NCI-H510A treated with DMSO at 0.1 percent for 48 hours (cell line): Measurements from ENCODE around the gene RAB36.

Experiments
- DNase-seq: peaks from one replicate; lab custom pipeline; 2025; lab: John Stamatoyannopoulos, UW

The RAB36 gene

DNA sequence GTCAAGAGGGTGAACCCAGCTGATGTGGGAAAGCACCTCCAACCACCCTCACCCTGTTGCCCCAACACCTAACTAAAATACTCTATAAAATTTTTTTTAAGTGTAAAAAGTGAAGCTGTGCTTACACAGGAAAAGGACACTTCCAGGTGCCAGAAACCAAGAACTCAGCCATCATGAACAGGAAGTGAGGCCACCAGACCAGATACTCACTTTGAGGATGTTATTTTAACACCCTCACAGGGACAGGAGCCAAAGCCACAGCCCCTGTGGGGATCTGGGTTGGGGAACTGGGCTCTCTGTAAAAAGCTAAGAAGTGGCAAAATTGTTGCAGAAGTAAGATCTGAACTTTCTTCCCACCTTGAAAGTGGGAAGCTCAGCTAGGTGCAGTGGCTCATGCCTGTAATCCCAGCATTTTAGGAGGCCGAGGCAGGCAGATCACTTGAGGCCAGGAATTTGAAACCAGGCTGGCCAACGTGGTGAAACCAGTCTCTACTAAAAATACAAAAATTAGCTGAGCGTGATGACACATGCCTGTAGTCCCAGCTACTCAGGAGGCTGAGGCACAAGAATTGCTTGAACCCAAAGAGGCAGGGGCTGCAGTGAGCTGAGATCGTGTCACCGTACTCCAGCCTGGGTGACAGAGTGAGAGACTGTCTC is 7.2 kb upstream of the RAB36 start:
- DNase-seq = no peak

DNA sequence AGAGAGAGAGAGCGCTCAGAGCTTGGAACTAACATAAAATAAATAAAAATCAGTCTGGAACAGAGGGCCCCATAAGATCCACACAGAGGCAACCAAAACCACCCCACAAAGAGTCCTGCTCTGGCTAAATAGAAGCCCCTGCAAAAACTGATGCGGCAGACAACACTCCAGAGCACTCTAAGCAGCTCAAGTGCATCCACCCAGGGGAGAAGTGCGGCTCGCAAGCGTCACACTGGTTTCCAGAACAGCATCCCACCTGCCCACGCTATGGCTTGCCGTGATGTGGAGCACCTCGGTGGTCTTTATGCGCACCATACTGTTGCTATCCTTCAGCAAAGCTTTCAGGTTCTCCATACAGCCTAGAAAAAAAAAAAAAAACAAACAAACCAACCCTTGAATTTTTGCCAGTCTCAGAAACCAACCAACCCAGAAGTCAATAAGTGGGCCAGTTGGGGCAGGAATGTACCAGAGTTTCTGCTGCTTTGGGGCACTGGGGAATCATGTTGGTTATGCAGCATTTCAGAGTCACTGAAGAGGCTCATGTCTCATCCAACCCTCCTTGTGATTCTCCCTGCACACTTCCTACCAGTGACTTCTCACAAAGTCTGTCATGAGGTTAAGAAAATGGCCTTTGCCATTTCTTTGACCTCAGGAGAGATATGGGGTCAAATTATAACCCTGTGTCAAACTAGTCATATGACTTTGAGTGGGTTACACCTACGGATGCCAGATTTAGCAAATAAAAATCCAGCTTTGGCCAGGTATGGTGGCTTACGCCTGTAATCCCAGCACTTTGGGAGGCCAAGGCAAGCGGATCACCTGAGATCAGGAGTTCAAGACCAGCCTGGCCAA is 6.5 kb upstream of the RAB36 start:
- no peak for DNase-seq

DNA sequence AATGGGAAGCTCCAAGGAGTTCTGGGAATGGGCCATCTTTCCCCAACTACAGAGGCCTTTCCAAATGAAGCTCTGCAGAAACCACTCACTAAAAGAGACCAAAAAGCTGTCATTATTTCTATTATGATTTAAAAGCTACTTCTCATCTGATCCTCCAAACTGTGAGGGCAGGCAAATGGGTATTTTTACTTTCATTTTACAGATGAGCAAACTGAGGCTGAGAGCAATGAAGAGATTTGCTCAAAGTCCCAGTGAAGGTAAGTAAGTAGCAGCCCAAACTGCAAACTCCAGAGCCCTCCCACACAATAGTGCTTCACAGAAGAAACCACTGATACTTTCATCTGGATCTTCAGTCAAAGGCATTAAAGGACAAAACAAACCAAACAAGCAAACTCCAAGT is 4.9 kb upstream of the RAB36 start:
- no peak for DNase-seq

DNA sequence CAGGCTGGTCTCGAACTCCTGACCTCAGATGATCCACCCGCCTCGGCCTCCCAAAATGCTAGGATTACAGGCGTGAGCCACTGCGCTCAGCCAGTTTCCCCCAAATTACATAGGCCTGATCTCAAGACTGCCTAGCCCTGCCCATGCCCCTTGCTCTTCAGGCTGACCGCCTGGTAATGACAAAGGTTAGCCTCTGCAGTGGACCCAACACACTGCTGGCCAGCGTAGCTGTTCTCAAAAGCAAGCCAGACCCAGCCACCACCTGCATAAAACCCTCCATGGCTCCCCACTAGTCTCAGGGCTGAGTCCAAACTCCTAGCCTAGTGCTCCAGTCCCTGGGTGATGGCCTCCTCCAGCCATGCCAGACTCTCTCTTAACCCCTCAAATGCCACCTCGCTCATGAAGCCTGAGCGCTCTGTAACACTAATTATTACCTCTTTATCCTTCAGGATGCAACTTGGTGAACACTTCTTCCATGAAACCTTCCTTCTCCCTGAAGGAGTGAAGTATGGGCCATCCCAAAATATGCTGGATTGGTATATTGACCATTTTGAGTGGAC is 2.7 kb upstream of the RAB36 start:
- DNase-seq = no peak

DNA sequence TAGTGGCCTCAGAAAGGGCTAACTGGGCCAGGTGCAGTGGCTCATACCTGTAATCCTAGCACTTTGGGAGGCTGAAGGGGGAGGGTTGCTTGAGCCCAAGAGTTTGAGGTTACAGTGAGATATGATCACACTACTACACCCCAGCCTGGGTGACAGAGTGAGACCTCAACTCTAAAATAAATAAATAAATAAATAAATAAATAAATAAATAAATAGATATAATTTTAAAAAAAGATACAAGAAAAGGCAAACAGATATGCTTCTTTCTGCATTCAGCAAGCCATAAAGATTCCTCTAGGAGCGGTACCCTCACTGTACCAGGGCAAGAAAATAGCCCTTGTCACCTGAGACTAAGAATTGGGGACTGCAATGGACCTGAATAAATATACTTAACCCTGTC is 2.2 kb upstream of the RAB36 start:
- DNase-seq = no peak

DNA sequence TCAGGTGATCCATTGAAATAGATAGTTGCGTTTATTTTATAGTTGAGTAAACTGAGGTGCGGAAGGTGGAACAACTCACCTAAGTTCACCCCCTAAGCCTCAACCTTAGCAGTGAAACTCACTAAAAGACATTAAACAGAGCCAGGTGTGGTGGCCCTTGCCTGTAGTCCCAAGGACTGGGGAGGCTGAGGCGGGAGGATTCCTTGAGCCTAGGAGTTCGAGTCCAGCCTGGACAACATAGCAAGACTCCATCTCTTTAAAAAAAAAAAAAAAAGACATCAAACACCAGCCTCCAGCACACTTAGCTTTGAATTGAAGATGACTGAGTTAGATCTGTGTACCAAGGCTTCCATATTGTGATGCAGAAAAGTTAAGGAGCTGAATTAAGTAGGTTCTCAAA is 845 bp upstream of the RAB36 start:
- no peak for DNase-seq

DNA sequence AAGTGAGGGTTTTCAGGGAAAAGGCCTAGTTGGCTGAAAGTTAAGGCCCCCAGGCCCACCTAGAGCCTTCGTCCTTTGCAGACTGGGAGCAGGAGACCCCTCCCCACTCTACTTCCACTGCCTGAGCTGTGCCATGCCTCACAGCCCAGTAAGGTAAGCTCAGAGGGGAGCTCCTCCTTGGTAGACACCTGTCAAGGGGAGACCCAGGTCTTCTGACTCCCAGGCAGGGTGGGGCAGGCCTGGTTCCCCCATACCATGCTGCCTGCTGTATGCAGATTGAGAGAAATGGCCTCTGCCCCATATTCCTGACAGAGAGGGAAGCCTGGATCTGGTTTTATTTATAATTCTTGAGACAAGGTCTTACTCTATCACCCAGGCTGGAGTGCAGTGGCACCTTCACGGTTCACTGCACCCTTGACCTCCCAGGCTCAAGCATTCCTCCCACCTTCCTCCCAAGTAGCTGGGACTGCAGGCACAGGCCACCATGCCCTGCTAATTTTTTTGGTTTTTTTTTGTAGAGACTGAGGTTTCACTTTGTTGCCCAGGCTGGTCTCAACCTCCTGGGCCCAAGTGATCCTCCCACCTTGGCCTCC is 697 bp downstream of the RAB36 start:
- no peak for DNase-seq

DNA sequence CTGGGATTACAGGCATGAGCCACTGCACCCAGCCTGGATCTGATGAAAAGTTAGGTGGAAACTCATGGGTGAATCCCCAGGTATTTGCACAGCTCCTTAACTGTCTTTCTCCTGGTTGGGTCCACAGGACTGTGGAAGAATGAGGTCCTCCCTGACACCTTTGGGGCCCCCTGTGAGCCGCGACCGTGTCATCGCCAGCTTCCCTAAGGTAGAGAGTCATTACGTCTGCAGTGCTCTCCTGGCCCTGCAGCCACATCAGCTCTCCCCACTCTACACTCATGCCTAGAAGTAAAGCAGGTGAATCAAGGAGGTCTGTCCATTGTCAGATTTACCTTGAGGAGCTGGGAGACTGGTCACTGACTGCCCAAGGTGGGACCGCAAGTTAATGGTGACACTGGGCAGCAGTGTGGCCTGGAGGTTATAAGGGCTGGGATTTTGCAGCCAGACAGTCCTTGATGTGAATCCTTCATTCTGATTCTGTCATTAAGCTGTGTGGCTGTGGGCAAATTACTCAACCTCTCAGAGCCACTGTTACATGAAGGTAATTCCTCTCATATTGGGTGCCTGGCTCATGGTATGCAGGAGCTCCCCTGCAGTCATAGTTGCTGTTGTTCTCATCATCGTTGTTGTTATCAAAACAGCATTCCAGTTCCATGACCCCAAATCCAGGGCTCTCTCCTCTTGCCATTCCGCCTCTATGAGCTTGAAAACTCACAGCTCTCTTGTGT is 1.4 kb downstream of the RAB36 start:
- DNase-seq = no peak

DNA sequence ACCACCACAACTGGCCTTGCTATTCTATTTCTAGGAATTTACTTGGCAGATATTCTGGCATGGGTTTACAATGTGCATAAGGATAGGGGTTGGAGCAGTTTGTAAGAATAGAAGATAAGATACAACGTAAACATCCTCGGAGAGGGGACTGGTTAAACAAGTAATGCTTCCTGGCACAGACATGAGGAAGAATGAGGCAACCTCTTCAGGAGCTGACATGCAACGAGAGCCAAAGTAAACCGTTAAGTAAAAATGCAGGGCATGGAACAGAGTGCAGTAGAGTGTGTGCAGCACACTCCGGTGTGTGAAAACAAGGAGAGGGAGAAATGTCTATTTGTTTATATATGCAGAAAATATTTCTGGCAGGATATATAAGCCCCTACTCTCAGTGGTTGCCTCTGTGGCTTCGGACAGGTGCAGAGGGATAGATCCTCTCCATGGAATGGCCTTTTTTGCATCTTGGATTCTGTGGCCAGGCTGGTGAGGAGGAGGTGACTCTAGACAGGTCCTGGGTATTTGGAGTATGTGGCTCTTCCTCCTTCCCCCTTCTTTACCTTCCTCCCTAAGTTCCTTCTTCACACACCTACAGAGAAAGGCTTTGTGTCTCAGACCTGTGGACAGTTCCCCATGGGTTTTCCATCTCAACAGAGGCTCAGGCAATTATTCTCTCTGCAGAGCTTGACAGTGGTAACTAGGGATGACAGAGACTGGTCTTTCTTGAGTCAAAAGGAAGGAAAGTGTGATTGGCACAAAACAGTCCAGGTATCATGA is 2.5 kb downstream of the RAB36 start:
- peak; percentile 64 for DNase-seq

DNA sequence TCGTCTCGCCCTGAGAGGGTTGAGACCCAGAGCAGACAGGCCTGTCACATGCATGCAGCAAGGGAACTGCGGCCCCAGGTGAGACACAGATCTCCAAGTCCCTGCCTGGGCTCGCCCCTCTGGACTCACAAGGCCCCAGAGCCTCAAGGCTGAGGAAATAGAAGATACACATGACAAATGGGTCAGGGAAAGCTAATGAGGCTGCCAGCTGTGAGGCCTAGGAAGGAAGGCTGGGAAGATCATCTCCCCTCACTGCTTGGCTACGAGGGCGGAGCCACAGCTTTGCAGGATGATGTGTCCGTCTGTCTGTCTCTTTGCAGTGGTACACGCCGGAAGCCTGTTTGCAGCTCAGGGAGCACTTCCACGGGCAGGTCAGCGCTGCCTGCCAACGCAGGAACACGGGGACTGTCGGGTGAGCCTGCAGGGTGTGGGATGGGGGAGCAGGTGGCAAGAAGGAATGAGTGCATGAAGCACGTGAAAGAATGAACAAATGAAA is 4.5 kb downstream of the RAB36 start:
- DNase-seq = no peak

DNA sequence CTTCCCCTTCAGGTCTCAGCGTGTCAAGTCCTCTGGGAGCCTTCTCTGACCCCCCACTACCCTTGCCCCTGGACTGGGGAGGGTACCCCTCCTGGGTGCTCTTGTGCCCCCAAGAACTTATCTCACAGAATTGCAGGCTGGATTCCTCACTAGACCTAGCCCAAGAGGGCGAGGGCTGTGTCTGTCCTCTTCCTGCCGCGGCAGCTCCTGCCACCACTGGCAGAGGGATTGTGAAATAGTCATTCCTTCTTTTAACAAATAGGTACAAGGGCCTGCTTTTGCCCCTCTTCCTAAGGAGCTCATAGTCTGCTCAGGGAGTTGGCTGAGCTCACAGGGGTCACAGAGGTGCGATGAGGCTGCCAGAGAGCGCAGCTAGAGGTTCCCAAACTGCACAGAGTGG is 5.5 kb downstream of the RAB36 start:
- DNase-seq = no peak

DNA sequence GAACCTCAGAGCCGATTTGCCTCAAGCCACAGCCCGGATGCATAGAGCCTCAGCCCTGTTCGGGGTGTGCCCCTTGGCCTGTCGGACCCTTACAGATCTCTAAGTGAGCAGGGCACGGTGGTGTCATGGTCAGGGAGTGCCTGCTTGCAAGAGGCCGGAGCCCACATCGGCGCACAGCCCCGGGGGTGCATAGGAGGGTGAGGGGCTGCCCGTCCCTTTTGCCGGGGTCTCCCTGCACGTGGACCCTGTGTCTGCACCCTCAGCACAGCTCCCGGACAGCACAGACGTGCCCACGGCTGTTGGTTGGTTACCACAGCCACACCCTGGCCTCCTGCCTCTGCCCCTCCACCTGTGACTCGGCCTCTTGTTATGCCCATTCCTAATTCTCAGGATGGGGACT is 6.5 kb downstream of the RAB36 start:
- no peak for DNase-seq

DNA sequence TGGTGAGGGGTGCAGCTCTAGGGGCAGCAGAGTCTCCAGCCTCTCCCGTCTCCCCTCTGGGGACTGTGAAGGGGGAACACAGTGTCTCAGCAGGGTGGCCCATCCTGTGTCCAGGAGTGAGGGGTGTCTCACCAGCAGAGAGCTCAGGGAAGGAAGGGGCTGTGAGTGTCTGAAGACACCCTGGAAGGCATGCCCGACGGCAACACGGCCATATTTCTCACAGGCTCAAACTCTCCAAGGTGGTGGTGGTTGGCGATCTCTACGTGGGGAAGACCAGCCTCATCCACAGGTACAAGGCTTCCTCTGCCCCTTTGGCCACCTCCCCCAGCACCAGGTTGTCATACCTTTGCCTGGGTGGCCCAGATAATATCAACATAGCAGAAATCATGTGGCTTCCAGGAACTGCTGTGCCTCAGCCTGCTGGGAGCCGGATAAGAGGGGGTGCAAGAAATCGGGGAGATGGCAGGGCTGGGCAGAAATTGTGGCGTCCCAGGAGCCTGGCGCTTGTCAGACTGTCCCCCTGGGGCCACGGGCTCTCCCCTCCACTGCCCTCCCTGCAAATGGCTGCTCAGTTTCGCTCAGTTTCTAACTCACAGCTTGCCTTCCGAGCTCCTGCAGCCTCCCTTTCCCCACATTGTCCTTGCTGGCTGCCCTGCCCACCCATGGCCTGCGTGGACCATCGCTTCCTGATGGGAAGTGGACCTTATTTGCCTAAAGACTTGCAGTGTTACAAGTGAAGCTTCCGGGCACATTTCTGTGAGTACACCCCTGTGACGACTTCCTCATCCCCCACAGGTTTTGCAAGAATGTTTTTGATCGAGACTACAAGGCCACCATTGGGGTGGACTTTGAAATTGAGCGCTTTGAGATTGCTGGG is 7.2 kb downstream of the RAB36 start:
- no peak for DNase-seq

DNA sequence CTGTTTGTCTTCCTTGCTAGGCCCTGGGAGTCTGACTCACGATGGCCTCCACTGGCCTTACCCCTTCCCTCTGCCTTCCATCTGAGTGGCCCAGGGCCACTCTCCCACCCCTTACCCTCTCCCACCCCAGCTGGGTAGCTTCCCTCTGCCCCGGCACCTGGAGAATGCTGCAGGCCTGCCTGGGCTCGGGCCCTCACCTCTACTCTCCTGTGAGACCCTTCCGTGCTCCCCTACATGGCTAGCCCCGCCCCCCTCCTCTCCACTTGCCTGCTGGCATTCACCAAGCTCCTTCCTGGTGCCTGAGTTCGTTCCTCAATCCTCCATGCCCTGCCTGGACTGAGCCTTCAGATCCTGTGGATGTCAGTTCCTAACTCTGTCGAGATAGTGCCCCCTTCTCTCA is 8.7 kb downstream of the RAB36 start:
- no peak for DNase-seq

DNA sequence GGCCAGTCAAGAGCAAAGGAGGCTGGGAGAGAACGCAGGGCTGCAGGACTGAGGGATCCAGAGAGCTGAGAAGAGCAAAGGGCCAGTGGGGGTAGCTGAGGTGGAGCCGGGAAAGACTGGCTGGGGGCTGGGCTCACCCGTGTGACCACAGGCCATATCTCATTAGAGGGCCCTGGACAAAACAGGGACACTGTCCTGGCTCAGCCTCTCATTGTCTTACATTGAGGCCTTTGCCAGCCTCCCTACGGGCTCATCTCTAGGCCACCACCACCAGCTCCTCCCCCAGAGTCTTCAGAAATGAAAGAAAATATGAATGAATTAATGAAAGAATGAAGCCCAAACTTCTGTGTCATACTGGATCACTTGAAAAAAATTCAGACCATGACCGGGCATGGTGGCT is 9.2 kb downstream of the RAB36 start:
- DNase-seq = no peak

DNA sequence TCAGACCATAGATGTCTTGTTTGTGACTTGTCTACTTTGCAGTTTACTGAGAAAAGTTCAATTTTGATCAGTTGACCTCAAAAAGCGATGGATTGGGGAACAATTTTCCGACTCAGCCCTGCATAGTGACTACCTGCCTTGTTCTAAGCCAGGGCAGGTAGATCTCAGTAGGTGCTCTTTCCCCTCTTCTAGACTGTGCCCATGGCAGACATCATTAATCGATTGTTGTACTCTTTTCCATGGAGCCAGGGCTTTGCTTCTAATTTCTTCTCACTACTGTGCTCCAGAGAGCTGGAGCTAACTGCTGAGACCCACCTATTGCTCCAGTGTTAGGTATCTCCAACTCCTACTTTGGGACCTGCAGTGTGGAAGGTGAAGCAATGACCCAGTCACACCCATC is 9.9 kb downstream of the RAB36 start:
- DNase-seq = no peak

DNA sequence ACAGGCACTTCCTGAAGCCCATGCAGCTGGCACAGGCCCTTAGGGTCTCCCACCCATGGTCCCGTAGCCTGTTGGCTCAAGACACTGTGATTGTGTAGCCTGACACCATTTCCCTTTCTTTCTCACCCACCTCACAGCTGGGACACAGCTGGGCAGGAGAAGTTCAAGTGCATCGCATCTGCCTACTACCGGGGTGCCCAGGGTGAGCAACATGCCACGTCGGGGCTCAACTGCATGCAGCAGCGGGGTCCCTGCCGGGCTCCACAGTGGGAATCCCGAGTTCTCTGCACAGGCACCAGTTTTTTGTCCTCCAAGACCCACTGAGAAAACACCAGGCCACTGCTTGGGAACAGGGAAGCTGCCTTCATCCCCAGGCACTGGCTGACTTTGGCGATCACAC is 10.6 kb downstream of the RAB36 start:
- DNase-seq = no peak

DNA sequence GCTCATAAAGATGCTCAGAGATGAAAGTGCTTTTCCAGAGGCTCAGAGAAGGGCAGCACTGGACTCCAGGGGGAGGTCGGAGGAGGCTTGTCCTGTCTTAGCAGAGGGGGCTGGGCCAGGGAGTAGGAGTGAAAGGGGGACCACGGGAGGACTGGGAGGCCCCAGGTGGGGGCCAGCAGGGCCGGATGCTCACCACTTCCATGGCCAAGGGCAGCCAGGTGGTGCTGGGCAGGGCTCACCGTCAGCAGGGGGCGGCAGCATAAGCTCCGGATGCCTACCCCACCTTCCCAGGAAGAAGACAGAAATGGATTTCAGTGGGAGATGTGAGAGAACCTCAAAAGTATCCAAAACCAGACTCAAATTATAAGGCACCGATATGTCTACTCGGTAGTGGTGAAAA is 11.0 kb downstream of the RAB36 start:
- no peak for DNase-seq

DNA sequence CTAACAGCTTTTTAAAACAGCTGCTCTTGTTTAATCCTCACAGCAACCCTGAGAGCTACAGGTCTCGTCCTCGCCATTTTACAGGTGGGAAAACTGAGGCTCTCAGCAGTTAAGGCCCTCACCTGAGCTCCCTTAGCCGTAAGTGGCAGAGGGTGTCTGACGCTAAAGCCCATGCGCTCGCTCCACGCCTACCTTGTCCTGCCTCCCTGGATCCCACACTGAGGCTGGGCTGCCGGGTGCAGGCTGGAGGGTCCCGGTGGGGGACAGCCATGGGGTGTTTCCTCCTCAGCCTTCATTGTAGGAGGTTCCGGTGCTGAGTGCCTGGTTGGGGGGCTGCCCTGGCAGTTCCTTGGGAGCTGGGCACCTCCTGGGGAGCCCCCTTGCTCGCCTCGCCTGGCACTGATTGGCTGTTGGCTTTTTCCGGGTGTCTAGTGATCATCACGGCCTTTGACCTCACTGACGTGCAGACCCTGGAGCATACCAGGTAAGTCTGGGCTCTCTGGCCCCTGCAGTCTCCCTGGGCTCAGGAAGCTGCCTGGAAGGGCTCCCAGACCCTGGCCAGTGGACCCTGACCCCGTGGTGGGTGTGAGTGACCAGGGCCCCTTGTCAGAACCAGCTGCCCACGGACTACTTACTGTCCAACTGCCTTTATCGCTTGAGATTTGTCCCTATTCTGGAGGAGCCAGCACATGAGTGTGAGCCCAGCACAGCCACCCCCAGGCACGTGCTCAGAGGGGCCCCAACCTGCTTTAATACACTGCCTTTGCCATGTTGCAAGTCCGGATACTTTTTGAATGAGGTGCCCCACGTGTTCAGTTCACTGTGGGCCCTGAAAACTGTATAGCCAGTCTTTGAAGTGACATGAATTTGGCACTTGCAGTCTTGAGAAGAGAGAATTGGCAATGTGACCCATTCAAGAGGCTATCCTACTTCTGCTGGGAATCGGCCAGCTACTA is 12.6 kb downstream of the RAB36 start:
- no peak for DNase-seq
